ENCODE data around the gene KRT2. TPM values are rescaled to one million over a fixed set of nuclear protein-coding genes. Genes with fewer than 3 reads are reported as not detected.

Gene KRT2
- total and polyA plus RNA-seq, 10 of the 15 experiments (the other 5 are each of a cell fraction or from before 2014, with no cell fraction given) = 0.08 to 0.12 TPM; not detected in 8

- no peak overlapping the region for H3K9ac ChIP-seq (ENCODE audit: control insufficient read depth, insufficient read depth, low read length)
- CTCF ChIA-PET = no interaction called here
- DNase-seq (ENCODE audit: low read depth, low spot score) (no peak), FAIRE-seq (no peak), ATAC-seq (no peak)
- POLR2A ChIA-PET = no interaction called here
- H3K27ac ChIP-seq (ENCODE audit: control insufficient read depth, insufficient read depth) = no peak overlapping the region
- no peak for TF ChIP-seq HDAC6 (IDR thresholded peaks at IDR 0.05; ENCODE audit: unreplicated experiment)
- in situ Hi-C loops (cut with MboI) = no loop called here
- intact Hi-C loops (cut with micrococcal nuclease; ENCODE audit: unreplicated experiment) = no loop called here
- SMC1A ChIA-PET (ENCODE audit: uncharacterized antibody, unreplicated experiment) = no interaction called here
- RAD21 ChIA-PET (ENCODE audit: unreplicated experiment) = no interaction called here
- H3K4me2 ChIP-seq (ENCODE audit: control insufficient read depth, insufficient read depth) = no peak overlapping the region
- no peaks in the 10 kb centered on the region for H3K4me1 ChIP-seq (ENCODE audit: control insufficient read depth, insufficient read depth, low read length)
- H3K36me3 ChIP-seq (ENCODE audit: control insufficient read depth in 2 of 2, insufficient read depth in 2 of 2, low read length in 1 of 2) = no peaks in the 10 kb centered on the region
- peaks cover 0 to 14% of the 10 kb centered on the region in 2 experiments; a peak in 3 of 4 replicates for H3K27me3 ChIP-seq (replicated peaks in 1 of 2; ENCODE audit: control insufficient read depth in 2 of 2, insufficient read depth in 2 of 2, low read length in 1 of 2)
- H4K20me1 ChIP-seq (ENCODE audit: control insufficient read depth, insufficient read depth) = no peaks in the 10 kb centered on the region
- no peak overlapping the region for H2AFZ ChIP-seq (ENCODE audit: control insufficient read depth, low read depth, low read length)
- H3K9me3 ChIP-seq (replicated peaks; ENCODE audit: control insufficient read depth, insufficient read depth, low read length) = no peaks in the 10 kb centered on the region
- BruUV-seq (replicated peaks) = no TSS peak
- WGBS (ENCODE audit: insufficient coverage, insufficient replicate concordance, low lambda C conversion rate, missing lambda C conversion rate) = 51% methylated on average over 12 of the region's 12 CpGs
- no peaks in the 10 kb centered on the region for H3K79me2 ChIP-seq (ENCODE audit: control insufficient read depth, insufficient read depth, low read length)
- H3K4me3 ChIP-seq = no peak overlapping the region
Observed at GRCh38 chr12:52600475-52600874, 51.5 kb downstream of the KRT2 start.

- POLR2A ChIA-PET = no interaction called here
- ATAC-seq = no peak
- H3K4me3 ChIP-seq = no peak overlapping the region
- CTCF ChIA-PET = no interaction called here
- H4K20me1 ChIP-seq (ENCODE audit: control insufficient read depth, insufficient read depth) = no peaks in the 10 kb centered on the region
- H3K9me3 ChIP-seq (replicated peaks; ENCODE audit: control insufficient read depth, insufficient read depth, low read length) = no peaks in the 10 kb centered on the region
- TF ChIP-seq ZBTB40 (IDR thresholded peaks at IDR 0.05; ENCODE audit: borderline replicate concordance) (no peak), E2F4 (IDR thresholded peaks at IDR 0.05; ENCODE audit: low read depth, low read length) (no peak), RB1 (IDR thresholded peaks at IDR 0.05; ENCODE audit: borderline replicate concordance) (no peak), USF2 (IDR thresholded peaks at IDR 0.05; ENCODE audit: borderline replicate concordance, low read depth, low read length) (no peak), NRF1 (conservative IDR thresholded peaks at IDR 0.05; ENCODE audit: low read depth, low read length) (no peak), POLR2AphosphoS5 (IDR thresholded peaks at IDR 0.05; ENCODE audit: low read length) (no peak)
- WGBS (ENCODE audit: insufficient coverage, insufficient replicate concordance, low lambda C conversion rate, missing lambda C conversion rate) = 0% methylated on average over 2 of the region's 2 CpGs
- no peak overlapping the region for H3K9ac ChIP-seq (ENCODE audit: control insufficient read depth, insufficient read depth, low read length)
- no peak for FAIRE-seq
- RAD21 ChIA-PET (ENCODE audit: unreplicated experiment) = no interaction called here
- no TSS peak for BruUV-seq (replicated peaks)
- H3K4me1 ChIP-seq (ENCODE audit: control insufficient read depth, insufficient read depth, low read length) = no peaks in the 10 kb centered on the region
- no peak overlapping the region for H3K4me2 ChIP-seq (ENCODE audit: control insufficient read depth, insufficient read depth)
- H2AFZ ChIP-seq (ENCODE audit: control insufficient read depth, low read depth, low read length) = no peak overlapping the region
- in situ Hi-C loops (cut with MboI) = no loop called here
- SMC1A ChIA-PET (ENCODE audit: uncharacterized antibody, unreplicated experiment) = no interaction called here
- H3K36me3 ChIP-seq (ENCODE audit: control insufficient read depth in 2 of 2, insufficient read depth in 2 of 2, low read length in 1 of 2) = no peaks in the 10 kb centered on the region
- no peak overlapping the region for H3K27ac ChIP-seq (ENCODE audit: control insufficient read depth, insufficient read depth)
- intact Hi-C loops (cut with micrococcal nuclease; ENCODE audit: unreplicated experiment) = no loop called here
- no peaks in the 10 kb centered on the region for H3K79me2 ChIP-seq (ENCODE audit: control insufficient read depth, insufficient read depth, low read length)
- DNase-seq (ENCODE audit: low read depth, low spot score) = no peak
- H3K27me3 ChIP-seq (replicated peaks in 1 of 2; ENCODE audit: control insufficient read depth in 2 of 2, insufficient read depth in 2 of 2, low read length in 1 of 2) = peaks cover 0 to 14% of the 10 kb centered on the region in 2 experiments; a peak in 3 of 4 replicates
Observed at GRCh38 chr12:52600071-52600470, 51.9 kb downstream of the KRT2 start.

Measured in GM12878 (cell line).